ENCODE results near the gene LCAT.
"Not testable (repeated sequence)": the region's sequence is repeated elsewhere in the genome, so short reads cannot be mapped to it uniquely, and the experiment has no call there.

LCAT gene

GRCh38 chr16:67946966-67947558, 3.1 kb upstream of the LCAT start:
- no peak for DNase-seq (ENCODE audit: low read depth)

- no peak for DNase-seq (ENCODE audit: low read depth)
These were observed 2.2 kb upstream of the LCAT start for GRCh38 chr16:67946128-67946569.

DNA sequence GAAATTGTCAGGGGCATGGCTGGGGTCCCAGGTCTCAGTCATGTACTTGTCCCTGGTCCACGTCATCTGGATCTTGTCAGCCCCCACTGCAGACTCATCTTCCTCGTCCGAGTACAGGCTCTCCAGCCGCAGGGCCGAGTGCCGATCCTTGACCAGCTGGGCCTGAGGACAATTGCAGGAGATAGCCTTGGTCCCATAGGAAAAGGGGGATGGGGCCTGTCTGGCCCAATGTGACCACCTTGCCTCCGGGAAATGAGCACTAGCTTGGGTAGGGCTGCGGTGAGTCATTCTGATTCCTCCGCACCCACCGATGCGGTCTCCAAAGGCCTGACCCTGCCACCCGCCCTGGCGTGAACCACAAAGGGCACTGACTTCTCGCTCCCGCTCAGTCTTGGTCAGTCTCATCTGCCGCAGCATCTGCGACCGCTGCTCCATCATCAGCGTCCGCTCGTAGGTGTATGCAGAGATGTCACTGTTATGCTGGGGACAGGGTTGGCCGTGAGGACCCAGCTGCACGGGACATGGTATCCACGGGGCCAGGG, 1.5 kb upstream of the LCAT start:
- DNase-seq (ENCODE audit: low read depth), result no peak

GRCh38 chr16:67944690-67945391, 921 bp upstream of the LCAT start:
- DNase-seq (ENCODE audit: low read depth), result no peak

DNA sequence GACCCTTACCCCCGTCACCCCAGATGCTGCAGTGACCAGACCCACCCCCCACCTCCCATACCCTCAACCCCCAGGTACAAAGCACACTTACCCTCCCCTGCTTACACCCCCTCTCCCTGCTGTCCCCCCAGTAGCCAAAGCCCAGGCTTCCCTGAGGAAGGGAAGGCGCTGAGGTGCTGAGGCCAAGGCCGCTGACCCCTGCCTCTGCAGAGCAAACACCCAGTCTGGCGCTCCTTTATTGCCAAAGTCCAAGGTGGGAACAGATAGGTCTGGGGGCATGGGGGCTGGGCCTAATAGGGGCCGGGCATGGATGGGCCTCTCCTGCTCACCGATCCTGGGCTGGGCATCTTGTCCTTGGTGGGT, 683 bp downstream of the LCAT start:
- no peak for DNase-seq (ENCODE audit: low read depth)

DNA sequence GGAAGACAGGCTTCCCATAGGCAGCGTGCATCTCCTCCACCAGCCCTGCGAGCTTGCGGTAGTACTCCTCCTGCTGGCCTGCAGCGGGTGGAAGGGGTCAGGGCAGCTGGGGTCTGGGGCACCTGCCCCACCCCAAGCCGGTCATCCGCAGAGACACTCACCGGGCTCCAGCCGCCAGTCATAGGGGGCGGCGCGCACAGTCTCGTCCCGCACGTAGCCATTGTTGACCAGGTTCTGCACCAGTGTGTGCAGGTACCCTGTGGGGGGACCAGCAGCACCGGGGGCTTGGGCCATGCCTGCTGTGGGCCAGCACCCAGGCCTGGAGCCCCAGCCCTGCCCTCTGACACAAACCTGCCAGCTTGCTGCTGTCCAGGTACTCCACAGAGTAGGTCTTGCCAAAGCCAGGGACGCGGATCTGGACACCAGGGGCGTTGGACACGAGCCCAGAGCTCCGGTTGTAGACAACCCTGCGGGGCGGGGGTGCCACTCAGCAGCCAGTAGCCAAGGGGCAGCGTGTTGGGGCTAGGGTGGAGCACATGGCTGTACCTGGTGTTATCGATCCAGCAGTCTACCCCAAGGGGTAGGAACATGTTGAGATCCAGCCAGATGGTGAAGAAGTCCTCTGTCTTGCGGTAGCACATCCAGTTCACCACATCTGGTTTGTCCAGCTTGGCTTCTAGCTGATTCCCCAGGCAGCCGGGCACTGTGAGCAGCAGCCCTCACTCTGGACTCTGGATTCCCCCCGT, 1.2 kb downstream of the LCAT start:
- no peak for DNase-seq (ENCODE audit: low read depth)

DNA sequence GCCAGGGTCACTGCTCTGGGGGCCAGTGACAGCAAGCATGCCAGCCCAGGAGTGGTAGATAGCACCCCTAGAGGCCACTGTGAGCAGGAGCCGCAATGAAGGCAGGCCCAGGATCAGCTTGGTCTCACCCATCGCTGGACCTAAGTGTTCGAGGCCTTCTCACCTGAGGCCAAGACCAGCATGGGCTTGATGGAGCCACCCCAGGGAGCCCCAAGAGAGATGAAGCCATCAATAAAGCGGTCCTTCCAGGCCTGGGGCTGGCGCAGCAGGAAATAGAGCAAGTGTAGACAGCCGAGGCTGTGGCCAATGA, 1.8 kb downstream of the LCAT start:
- no peak for DNase-seq (ENCODE audit: low read depth)

- no peak for DNase-seq (ENCODE audit: low read depth)
These were observed 2.3 kb downstream of the LCAT start for GRCh38 chr16:67941469-67942199.

GRCh38 chr16:67940446-67941089, 3.4 kb downstream of the LCAT start:
- no peak for DNase-seq (ENCODE audit: low read depth)

DNA sequence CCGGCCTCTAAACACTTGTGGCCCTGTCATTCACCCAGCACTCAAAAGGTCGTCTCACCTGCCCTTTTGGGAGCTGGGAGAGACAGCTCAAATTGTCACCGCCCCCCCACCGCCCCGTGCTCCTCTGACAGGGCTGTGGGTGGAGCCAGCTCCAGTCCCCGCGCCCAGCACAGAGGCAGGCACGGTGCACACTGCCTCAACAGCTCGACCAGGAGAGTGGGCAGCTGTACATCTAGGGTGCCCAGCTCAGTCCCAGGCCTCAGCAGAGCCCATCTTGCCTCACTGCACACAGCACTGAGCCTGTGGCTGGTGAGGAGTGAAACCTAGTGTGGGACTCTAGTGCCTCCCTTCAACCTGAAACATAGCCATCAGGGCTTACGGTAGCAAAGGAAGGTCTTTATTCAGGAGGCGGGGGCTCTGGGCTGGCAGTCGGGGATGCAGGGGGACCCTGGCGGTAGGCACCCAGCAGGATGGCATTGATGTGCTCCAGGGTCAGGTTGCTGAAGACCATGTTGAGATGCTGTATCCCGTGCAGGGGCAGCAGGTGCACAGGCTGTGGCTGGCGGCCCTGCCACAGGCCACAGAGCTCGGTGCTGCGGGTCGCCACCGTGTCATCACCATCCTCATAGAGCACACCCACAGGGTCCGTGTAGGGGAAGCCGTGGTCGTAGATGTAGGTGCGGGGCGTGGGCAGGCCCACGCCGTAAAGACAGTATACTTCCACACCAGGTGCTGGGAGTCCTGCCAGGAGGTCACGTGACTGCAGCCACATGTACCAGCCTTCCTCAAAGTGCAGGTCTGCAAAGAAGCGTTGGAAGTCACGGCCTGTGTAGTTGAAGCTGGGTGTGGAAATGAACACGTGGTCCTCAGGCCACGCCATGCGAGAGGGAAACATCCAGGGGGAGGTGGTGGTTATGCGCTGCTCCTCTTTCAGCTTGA, 4.1 kb downstream of the LCAT start:
- no peak for DNase-seq (ENCODE audit: low read depth)

- not testable (repeated sequence) for DNase-seq (ENCODE audit: low read depth)
These were observed 6.2 kb downstream of the LCAT start for GRCh38 chr16:67937713-67938112.

GRCh38 chr16:67936880-67937605, 6.9 kb downstream of the LCAT start:
- DNase-seq (ENCODE audit: low read depth), result no peak

GRCh38 chr16:67936124-67936879, 7.6 kb downstream of the LCAT start, which contains the start of gene PSMB10:
TSS of gene PSMB10 (minus strand) at chr16:67936850. CDS start at chr16:67936749, 101 bp downstream.
- DNase-seq (ENCODE audit: low read depth), result peak; percentile 62

DNA sequence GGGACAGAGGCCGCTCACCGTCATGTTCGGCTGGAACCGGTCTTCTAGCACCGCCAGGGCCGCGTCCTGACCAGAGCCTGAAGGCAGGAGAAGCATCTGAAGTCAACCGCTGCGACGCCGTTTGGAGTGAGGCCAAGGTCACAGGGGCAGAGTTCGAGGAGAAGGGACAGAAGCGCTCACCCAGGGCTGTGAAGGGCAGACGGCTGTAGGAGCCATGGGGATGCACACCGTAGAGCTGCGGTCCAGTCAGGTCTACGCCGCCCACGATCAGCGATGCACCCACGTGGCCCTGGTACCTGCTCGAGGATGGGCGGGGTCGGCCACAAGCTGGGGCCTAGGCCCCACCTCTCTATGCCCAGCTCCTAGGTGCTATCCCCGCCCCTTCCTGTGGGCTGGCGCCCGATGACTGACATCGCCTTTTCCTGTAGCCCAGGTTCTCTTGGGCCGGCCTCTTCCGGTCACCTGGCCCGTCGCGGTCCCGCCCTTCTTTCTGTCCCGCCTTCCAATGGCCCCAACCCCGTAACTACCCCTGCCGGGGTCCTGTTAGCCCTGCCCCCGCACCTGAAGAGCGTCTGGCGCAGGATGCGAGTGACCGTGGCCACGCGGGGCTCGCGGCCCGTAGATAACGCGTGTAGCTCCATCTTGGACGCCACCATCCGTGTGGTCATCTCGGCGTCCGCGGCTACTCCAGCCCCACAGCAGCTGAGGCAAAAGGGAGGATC, 8.4 kb downstream of the LCAT start:
- peak; percentile 92 for DNase-seq (ENCODE audit: low read depth)

DNA sequence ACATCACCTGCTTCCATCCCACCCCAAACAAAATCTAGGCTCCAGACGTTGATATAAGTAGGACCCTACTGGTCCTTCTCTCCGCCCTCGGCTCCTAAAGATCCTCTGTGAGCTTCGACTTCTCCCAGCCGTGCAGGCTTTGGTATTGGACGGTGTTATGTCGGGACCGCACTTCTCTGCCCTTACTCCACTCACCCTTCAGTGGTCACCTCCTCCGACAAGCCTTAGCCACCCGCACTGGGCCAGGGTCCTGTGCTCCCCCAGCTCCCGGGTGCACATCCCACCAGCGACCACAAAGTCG, 8.9 kb downstream of the LCAT start:
- no peak for DNase-seq (ENCODE audit: low read depth)

DNA sequence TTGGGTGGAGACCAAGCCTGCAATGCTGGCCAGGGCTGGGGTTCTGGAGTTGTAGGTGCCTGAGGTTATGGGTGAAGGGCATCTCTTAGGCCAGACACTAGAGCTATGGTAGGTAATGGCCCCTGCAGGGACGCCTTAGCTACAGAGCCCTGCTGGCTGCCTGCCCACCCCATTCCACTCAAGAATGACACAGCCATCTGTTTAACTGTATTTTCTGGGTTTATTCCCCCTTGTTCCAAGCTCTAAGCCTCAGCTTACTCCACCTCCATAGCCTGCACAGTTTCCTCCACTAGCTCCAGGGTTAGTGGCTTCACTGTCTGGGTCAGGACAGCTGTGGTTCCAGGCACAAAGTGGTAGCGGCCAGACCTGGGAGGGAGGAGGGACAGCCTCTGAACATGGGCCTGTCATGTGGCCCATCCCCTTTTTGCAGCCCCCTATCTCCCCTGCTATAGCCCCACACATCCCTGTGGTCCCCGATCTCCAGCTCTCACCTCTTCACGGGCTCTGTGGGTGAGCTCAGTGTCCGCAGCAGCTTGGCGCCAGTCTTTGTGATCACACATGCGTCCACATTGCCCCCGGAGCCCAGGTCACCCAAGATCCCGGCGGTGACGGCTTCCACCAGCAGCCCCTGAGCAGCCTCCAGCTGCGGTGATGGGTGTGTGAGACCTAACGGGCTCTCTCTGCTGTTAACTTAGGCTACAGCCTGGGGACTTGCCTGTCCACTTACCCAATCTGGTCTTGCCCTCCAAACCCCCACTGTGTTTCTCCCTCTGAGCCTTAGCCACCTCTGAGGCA, 9.4 kb downstream of the LCAT start:
- DNase-seq (ENCODE audit: low read depth), result no peak

DNA sequence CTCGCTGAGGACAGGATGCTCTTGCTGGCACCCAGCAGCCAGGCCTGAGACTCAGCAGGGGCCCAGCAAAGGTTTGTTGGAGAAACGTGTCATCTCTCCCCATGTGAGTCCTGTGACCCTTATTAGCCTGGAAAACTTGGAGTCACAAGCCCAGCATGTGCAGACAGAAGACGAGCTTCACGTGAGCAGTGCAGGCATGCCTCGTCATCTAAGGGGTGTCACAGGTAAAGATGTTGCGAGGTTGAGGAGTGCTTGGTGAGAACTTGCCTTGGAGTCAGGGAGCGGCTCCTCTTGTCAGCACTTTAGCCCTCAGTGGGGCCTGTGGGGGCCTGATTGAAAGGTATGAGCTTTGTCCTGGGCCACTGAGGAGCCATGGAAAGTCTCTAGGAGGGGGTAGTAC, 10.1 kb downstream of the LCAT start:
- no peak for DNase-seq (ENCODE audit: low read depth)

DNA sequence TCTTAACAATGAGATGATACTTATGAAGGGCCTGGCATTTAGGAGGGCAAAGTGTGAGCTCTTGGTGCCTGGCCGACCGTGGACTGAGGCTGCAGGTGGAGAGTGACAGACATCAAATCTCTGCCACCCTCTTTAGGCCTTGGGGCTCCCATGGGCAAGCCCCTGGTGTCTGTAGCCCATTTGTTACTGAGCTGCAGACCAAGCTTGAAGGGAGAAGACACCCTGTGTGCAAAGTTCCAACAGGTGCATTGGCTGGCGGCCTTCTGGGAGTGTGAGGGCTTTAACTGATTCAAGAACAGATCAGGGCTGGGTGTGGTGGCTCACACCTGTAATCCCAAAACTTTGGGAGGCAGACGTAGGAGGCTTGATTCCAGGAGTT, 11.5 kb downstream of the LCAT start:
- DNase-seq (ENCODE audit: low read depth), result no peak
